Measurements from ENCODE around the gene GNG13.
A peak's percentile ranks its signal among the peaks of the same experiment; 100 is the strongest.
"Not testable (repeated sequence)": the region's sequence is repeated elsewhere in the genome, so short reads cannot be mapped to it uniquely, and the experiment has no call there.

The GNG13 gene

DNA sequence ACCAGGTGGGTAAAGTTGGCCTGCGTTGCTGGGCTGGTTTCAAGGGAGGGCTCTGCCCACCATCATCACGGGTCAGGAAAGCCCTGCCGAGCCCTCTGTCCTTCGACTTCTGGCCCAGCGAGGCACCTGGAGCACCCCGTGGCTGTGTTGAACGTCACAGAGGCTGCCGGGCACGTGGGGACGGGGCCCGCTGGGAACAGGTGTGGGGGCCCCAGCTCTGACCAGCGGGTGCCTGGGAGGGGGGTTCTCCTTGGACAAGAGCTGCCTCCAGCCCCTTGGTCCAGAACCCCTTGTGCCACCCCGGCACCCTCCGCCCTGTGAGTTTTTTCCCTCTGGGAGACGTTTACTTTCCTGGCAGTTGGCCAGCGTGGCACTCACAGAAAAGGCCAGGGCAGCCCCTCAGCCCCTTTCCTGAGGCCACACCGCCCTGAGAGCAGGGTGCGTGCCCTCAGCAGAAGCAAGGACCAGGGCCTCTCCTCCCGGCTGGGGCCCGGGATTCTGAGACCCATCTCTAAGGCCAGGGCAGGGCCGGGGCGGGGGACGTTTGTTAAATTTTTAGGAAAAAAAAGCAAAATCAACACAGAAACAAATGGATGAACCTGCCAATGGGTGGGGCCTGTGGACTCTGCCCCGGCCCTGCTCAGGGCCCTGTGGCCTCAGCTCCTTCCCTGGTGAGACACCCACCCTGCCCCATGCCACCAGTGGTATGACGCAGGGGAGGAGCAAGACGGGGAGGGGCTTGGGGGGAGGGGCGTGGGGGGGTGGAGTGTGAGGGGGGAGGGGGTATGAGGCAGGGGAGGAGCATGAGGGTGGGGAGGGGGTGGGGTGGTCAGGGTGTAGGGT, 31.3 kb upstream of the GNG13 start:
- DNase-seq (ENCODE audit: low read depth), result no peak

DNA sequence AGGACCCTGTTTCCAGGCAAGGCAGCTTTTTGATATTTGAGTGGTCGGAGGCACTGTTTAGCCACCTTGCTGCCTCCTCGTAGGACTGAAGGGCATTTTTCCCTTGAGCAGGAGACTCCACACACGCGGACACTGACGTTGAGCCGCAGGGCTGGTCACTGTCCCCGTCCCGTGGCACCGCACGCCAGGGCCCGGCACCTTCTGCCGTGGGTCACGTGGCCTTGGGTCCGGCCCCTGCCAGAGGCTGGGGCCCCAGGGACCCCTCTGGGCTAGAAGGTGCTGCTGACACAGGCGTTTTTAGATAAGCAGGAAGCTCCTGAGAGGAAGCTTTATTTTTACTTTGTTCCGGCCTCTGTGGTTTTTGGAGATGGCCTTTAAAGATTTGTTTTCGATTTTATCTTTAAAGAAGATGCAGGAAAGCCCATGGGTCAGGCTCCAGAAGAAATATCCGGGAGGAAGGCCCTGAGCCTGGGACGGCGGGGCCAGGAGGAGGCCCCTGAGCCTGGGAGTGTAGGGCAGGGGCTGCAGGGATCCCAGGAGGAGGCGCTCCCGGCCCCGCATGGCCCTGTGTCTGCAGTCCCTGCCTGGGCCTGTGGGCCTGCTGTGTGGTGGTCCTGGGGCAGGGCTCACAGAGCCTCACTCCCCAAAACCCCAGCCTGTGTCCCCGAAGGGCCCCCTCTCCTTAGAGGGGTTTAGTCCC, 30.5 kb upstream of the GNG13 start:
- DNase-seq (ENCODE audit: low read depth), result no peak

DNA sequence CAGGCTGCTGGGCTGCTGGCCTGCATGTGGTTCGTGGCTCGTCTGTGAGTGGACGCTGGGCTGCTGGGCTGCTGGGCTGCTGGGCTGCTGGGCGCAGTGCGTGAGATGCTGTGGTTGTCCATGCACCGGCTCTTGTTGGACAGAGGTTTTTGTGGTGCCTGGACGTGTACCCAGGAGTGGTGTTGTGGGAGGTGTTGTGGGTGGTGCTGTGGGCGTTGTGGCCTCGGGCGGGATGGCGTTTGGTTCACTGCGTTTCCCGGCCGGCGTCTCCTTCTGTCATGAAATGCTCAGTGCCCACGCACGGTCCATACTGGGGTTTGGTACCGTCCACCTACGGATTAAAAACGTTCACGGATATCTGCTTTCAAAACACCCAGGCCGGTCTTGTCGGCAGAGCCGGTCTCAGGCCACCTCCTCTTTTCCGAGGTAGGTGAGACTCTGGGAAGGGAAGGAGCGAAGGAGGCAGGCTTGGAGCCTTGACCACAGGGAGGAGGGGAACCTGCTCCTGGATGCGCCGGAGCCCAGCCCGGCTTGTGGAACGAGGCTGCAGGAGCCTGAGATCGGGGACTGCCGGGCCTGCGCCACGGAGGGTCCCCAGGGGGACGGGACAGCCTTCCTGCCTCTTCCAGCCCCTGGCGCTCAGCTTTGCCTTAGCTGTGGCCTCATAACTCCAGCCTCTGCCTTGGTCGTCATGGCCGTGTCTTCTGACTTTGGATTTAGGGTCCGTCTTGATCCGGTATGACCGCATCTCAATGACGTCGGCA, 29.8 kb upstream of the GNG13 start:
- DNase-seq (ENCODE audit: low read depth), result no peak

DNA sequence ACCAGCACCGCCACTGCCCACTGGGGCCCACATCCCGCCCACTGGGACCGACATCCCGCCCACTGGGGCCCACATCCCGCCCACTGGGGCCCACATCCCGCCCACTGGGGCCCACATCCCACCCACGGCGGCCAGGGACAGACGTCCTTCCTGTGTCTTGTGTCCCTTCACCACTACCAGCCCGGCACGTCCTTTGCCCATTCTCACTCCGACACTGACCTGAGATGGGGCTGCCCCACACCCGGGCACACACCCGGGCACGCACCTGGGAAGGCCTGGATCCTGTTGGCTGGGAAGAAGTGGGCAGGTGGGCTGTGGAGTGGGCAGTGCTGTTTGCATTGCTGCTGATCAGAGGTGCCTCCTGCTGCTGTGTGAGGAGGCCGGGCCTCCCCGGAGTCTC, 28.4 kb upstream of the GNG13 start:
- no peak for DNase-seq (ENCODE audit: low read depth)

DNA sequence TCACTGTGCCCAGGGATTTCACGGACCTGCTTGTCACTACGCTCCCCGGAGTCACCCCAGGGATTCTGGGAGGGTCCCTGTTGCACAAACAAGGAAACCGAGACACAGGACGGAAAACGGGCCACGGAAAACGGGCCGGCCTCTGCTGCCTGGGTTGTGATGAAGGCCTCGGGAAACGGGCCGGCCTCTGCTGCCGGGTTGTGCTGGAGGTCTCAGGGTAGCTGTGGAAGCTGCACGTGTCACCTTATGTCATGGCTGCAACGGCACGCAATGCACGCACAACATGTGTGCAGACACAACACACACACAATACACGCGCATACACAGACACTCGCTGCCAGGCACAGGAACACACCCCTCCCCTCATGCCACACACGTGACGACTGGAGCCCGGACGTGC, 27.0 kb upstream of the GNG13 start:
- no peak for DNase-seq (ENCODE audit: low read depth)

DNA sequence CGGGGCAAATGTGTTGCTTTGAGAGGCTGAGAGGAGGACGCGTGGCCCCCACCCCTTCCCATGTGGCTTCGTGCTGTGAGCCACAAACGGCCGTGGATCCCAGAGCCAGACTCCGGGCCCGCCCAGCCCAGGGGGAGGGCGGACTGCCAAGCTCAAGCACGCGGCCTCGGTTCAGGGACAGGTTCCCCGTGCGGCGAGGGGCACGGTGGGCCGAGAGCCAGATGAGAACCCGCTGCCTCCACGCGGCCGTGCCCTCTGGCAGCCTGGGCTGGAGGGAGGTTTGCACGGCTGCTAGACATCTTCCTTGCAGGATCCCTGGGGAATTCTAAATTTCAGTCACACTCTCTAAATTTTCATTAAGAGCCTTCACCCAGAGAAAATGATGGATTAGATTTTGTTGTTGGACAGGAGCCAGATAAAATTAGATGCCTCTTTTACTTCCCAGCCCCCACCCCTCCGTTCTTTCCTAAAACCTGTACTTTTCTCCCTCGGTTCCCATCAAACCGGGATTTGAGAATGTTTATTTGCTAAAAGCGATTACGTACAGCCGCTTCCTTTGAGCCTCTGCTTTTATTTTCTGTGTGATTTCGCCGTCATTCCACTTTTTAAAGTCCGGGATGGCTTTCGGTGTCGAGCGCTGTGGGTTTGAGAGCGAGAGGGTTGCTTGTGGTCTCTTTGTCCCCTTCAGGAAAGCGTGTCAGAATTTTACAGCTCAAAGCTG, 25.0 kb upstream of the GNG13 start:
- peak; percentile 31 for DNase-seq (ENCODE audit: low read depth)

DNA sequence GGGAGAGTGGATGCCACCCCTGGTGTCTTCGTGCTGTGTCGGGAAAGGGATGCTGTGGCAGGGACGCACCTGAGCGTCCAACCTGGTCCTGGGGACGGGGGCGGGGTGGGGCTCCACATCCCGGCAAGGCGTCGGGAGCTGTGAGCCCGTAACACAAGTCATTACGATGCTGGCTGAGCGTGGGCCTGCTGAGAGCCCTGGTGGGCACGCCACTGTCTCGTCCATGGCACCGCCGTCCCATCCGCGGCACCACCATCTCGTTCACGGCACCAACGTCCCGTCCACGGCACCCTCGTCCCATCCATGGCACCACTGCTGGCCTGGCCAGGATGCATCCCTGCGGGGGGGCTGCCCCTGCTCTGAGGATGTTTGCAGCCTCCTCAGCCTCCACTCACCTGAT, 24.1 kb upstream of the GNG13 start:
- no peak for DNase-seq (ENCODE audit: low read depth)

DNA sequence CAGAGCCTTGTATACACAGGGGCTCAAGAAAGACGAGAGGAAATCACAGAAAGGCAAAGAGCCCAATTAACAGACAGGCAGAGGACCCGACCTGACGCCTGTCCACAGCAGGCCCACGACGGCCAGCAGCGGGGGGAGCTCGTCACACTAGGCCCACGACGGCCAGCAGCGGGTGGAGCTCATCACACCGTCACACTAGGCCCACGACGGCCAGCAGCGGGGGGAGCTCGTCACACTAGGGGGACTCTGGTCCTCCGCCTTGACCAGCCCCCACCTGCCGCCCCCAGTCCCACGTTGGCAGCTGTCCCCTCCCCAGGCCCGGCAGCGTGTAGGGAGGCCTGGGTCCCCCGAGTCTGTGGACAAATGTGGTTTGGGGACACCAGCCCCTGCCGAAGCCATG, 23.7 kb upstream of the GNG13 start:
- no peak for DNase-seq (ENCODE audit: low read depth)

DNA sequence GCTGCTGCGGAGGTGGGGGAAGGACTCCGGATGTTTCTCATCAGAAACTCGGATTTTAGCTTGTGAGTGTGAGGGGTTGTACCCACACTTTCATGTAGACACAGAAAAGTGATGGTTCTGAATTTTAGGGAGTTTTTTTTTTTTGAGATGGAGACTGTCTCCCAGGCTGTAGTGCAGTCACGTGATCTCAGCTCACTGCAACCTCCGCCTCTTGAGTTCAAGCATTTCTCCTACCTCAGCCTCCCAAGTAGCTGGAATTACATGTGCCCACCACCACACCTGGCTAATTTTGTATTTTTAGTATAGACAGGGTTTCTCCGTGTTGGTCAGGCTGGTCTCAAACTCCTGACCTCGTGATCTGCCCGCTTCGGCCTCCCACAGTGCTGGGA, 22.4 kb upstream of the GNG13 start:
- DNase-seq (ENCODE audit: low read depth), result no peak

DNA sequence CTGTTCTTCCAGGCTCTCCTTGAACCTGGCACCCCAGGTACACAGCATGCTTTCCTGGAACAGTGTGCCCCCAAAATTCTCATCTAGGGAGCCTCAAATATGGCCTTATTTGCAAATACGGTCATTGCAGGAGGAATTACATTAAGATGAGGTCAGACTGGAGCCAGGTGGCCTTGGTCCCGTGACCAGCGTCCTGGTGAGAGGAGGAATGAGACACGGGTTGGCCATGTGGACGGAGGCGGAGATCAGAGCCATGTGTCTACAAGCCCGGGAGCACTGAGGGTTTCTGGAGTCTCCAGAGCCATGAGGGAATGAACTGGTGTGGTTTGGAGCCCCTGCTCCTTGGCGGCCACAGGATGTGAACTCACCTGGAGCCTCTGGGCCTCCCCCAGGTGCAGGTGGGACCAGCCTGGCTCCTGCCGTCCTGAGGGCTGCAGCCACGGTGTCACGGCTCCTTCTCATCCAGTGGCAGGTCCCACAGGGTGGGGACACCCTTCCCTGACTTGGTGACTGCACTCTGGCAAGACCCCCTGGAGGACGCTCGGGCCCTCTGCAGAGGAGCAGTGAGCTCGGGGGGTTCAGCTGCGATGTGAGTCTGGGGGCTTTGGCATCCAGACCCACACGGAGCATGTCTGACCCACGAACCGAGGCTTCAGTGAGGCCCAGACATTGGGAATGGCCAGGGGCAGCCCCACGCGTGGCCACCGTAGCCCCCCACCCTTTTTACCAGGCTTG, 21.8 kb upstream of the GNG13 start:
- DNase-seq (ENCODE audit: low read depth), result no peak

DNA sequence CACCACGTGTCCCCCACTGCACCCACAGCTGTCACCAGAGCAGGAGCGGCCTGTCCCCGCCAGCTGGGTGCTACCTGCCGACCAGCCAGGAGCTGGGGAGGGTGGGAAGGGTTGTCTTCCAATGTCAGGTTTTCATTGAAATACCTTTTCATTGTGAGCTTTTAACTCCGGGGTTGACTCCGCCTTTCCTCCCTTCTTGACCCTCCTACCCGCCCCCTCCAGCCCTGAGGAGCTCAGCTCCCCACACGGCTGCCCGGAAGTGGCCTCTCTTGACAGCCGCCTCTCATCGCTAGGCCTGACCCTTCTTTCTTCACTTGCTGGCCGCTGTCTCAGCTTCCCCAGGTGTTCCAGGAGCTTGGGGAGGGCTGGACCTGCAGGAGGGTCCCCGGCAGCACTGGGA, 21.2 kb upstream of the GNG13 start:
- DNase-seq (ENCODE audit: low read depth), result no peak

DNA sequence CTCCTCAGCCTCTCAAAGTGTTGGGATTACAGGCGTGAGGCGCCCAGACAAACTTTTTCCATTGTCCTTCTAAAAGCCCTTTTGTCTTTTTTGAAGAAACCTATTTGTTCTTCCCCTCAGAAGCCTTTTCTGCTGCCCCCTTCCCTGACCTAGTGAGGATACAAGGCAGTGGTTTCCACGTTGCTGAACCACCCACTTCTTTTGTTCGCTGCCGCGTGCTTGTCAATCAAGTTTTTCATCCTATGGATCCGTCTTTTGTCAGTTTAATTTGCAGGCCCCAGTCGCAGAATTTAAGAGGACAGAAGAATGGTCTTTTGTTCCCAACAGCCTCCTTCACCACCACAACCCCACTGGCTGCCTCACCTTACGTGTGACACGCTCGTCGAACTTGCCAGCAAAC, 20.2 kb upstream of the GNG13 start:
- DNase-seq (ENCODE audit: low read depth), result no peak

DNA sequence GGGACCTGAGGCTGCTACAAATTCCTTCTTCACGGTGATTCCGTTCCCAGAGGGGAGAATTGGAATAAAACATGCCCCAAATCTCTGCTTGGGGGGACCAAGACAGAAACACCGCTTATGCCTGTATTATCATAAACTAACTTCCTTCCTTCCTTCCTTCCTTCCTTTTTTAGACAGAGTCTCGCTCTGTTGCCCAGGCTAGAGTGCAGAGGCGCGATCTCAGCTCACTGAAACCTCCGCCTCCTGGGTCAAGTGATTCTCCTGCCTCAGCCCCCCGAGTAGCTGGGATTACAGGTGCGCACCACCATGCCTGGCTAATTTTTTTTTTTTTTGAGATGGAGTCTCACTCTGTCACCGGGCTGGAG, 19.5 kb upstream of the GNG13 start:
- not testable (repeated sequence) for DNase-seq (ENCODE audit: low read depth)

DNA sequence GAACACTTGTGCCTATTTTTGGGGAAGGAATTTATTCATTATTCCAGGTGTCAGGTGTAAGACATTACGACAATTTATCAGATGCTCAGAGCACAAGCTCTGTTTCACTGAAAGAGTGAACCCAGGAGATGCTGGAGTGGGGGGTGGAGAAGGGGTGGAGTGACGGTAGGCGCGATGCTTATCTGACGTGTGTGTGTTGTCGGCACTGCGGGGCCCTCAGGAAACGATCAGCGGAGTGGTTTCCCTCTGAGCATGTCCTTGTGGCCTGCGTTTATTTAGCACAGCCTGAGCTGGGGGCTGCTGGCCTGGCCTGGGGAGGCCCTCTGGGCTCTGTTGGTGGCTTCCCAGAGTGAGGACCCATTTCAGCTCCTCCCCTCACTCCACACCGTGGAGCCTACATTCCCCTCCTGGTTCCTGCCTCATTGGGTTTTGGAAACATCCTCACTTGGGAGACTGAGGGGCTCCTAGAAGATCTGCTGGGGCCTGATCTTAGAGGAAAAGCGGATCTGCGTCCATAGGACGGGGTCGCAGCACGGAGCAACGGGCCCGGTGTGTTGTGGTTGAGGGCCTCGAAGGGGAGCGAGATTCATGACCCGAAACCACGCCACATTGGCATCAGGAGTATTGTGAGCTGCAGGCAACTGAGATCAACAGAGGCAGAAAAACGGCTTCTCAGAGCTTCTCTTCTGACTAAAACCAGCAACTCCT, 19.0 kb upstream of the GNG13 start:
- no peak for DNase-seq (ENCODE audit: low read depth)

DNA sequence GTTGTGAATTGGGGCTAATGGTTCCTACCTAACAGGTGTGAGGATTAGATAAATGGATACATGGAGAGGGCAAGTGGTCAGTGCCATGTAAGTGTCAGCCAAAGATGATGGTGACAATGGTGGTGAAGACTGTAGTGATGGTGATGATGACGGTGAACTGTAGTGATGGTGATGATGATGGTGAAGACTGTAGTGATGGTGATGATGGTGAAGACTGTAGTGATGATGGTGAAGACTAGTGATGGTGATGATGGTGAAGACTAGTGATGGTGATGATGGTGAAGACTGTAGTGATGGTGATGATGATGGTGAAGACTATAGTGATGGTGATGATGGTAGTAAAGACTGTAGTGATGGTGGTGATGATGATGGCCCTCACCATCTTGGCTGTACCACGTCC, 18.1 kb upstream of the GNG13 start:
- DNase-seq (ENCODE audit: low read depth), result no peak

DNA sequence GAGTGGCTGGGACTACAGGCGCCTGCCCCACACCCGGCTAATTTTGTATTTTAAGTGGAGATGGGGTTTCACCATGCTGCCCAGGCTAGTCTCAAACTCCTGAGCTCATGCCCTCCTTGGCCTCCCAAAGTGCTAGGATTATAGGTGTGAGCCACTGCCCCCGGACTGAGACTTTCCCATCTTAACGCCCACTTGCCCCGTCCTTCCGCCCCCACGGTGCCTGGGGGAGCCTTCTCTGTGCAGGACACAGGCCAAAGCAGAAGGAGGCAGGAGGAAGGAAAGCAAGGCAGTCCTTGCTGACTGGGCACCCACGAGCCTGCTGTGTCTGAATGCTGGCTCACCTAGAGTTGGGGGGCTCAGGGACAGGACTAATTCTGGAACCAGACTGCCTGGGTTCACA, 17.6 kb upstream of the GNG13 start:
- no peak for DNase-seq (ENCODE audit: low read depth)

DNA sequence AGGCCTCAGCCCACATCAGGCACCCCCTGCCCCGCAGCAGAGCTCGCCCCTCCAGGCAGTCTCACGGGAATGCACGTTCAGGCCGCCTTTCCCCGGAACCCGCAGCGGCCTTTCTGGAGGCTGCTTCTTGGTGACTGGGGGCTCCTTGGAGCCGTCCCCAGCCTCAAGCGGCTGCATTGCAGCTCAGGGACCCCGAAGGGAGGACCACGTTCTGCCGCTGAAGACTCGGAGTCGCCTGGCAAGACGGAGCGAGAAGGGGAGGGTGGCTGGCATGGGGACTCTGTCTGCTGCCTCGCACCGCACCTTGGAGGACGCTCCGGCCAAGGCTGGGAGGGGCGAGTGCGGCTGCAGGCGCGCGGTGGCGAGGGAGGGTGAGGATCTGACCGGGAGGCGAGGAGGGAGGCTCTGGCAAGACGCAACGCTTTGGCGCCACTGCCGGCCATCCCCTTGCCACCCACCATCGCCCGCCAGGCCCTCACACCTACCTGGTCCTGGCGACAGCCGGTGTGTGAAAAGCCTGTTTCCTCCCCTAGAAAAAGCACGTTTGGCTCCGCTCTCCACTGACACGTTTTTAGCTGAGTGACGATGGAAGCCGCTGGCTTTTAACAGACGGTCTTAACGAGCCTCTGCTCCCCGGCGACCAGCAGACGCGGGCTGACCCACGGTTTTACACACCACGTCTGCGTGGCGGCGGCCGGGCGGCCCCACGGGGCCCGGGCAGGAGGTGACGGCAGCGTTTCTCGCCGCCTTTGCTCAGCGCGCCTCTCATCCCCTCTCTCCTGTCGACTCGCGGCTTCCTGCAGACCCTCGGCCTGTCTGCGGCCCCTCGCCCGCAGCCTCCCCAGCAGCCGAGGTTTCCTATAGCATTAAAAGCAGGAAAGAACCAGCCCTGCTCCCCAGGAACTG, 16.7 kb upstream of the GNG13 start:
- no peak for DNase-seq (ENCODE audit: low read depth)

DNA sequence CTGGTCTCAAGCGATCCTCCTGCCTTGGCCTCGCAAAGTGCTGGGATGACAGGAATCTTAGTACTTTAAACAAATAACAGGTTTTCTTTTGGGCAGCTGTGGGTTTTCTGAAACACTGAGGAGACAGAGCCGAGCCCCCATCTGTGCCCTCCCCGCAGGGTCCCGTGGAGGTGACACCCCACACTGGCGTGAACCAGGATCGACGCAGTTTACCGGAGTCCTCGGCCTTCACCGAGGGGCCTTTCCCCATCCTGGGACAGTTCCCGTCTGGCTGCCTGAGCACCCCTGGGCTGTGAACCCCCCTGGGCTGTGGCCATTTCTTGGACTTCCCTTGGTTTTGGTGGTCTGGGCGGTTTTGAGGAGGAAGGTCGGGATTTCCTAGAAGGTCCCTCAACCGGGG, 15.3 kb upstream of the GNG13 start:
- DNase-seq (ENCODE audit: low read depth), result no peak

DNA sequence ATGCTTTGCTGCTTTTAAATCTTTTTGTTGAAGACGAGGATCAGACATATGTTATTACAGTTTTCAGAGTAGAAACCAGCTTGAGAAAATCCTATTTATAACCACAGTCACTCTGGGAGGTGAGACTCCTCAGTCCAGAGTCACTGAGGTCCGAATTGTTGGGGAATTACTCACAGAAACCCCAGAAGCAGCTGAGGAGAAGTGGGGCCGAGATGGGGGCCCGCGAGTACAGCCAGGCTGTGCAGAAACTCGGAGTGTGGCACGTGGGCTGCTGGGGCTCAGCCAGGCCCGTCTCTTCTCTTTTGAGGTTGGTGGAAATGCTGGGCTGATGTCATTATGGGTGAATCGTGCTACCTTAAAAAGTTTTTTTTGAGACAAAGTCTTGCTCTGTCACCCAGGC, 14.4 kb upstream of the GNG13 start:
- DNase-seq (ENCODE audit: low read depth), result peak; percentile 78

DNA sequence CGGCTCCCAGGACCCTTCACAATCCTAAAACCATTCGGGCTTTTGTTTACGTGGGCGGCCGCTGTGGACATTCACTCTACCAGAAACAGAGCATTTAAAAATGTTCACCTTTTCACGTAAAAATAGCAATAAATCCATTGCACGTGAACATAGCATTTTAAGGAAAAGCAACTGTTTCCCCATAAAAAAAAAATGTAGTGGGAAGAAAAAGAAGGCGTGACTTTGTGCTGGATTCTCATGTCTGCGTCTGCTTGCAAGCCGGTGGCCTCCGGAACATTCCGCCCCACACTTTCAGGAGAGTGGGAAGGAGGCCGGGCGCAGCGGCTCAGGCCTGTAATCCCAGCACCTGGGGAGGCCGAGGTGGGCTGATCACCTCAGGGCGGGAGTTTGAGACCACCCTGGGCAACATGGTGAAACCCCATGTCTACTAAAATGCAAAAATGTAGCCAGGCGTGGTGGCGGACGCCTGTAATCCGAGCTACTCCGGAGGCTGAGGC, 13.4 kb upstream of the GNG13 start:
- DNase-seq (ENCODE audit: low read depth), result no peak

Measured in iris pigment epithelial cell (primary cell).